Measurements from ENCODE around the gene GGT6.
"Not testable (repeated sequence)": the region's sequence is repeated elsewhere in the genome, so short reads cannot be mapped to it uniquely, and the experiment has no call there.

Gene GGT6

GRCh38 chr17:4560421-4560820, at the start of gene GGT6:
GGT6 (minus strand) TSS chr17:4560577; CDS start chr17:4560521, 56 bp downstream.
- no peak for DNase-seq (ENCODE audit: low read depth)

- no peak for DNase-seq (ENCODE audit: low read depth)
Measured at GRCh38 chr17:4610162-4610561, 49.8 kb upstream of the GGT6 start.

DNA sequence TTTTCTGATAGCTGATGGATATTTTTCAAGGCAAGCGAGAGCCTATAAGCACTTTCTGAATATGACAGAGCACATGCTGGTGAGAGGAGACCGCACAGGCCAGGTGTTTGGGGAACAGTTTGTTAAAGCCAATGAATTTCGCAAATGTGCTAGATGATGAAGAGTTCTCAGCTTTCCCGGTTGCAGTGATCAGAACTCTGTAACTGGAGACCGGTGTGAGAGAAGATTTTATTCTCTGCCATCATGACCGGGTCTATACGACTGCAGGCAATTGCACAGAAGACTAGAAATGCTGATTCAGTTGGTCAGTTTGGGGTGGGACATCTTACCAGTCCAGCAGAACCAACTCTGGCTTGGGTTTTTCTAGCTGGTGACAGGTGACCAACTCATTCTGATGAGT, 49.4 kb upstream of the GGT6 start:
- DNase-seq (ENCODE audit: low read depth) = no peak

DNA sequence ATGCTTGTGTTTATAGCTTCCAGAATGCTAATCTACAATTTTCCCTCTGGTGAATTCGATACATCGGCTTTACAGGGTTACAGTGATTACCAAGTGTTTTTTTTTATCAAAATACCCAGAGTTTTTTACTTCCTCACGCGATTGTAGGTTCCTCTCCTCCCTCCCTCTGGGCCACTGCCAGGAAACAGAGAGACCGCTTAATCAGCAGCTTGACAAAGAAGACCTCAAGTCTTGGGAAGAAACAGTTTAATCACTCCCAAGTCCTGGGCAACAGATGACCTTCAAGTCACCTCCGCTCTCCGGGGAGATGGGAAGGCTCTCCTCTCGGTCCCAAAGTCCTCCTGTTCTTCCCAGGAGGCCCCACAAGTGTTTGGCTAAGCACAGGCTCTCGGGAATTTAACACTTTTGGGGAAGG, 47.4 kb upstream of the GGT6 start:
- DNase-seq (ENCODE audit: low read depth) = no peak

- DNase-seq (ENCODE audit: low read depth) = no peak
Measured at GRCh38 chr17:4607261-4607741, 46.9 kb upstream of the GGT6 start.

DNA sequence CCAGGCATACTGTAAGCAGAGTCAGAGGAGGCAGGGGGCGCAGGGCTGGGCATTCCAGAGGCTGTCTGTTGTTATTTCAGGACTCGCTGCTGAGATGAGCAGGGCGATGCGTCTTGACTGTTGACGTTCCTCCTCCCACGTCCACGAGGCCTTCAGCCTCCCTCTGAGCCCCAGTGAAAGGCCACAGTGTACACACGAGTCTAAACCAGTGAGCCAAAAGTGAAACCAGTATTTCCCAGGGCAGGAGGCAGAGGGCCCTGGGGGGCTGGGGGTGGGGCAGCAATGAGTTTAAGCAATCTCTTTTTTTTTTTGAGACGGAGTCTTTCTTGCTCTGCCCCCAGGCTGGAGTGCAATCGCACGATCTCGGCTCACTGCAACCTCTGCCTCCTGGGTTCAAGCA, 45.4 kb upstream of the GGT6 start:
- DNase-seq (ENCODE audit: low read depth) = no peak

- DNase-seq (ENCODE audit: low read depth) = not testable (repeated sequence)
Measured at GRCh38 chr17:4604736-4605135, 44.4 kb upstream of the GGT6 start.

DNA sequence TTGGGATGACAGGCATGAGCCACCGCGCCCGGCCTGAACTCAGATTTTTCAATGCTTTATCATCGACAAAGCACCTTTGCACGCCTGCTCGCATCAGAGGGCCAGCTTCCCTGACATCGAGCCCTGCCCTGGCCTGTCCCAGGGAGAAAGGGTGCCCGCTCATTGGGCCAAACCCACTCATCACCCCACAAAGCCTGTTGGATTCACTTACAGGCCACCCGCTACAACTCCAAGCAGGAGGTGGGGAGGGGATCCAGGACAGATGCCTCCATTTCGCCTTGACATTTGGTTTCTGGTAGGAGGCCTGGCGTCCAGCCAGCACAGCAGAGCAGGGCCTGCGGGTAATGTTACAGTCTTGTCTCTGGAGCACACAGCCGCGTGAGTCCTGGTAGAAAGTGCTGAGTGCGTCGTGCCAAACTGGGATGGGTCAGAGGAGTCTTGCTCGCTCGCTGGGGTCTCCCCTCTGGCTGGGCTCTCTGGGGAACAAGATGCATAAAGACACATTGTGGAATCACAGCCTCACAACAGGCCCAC, 43.8 kb upstream of the GGT6 start:
- DNase-seq (ENCODE audit: low read depth) = no peak

DNA sequence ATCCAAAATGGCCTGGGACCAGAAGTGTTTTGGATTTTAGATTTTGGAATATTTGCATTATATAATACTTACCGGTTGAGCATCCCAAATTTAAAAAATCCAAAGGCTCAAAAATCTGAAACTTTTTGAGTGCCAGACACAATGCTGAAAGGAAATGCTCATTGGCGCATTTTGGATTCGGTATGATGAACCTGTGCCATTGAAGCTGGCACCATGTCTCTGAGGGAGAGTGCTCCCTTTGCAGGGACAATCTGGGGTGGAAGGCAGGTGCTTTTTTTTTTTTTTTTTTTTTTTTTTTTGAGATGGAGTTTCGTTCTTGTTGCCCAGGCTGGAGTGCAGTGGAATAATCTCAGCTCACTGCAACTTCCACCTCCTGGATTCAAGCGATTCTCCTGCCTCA, 41.7 kb upstream of the GGT6 start:
- no peak for DNase-seq (ENCODE audit: low read depth)

DNA sequence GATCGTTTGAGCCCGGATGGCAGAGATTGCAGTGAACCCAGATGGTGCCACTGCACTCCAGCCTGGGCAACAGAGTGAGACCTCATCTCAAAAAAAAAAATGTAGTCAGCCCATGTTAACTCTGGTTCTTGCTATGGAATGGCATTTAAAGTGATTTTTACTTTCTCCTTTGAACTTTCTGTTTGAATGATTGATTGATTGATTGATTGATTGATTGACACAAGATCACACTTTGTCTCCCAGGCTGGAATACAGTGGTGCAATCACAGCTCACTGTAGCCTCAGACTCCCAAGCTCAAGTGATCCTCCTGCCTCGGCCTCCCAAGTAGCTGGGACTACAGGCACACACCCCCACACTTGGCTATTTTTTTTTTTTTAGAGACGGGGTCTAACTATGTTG, 40.9 kb upstream of the GGT6 start:
- DNase-seq (ENCODE audit: low read depth) = no peak

DNA sequence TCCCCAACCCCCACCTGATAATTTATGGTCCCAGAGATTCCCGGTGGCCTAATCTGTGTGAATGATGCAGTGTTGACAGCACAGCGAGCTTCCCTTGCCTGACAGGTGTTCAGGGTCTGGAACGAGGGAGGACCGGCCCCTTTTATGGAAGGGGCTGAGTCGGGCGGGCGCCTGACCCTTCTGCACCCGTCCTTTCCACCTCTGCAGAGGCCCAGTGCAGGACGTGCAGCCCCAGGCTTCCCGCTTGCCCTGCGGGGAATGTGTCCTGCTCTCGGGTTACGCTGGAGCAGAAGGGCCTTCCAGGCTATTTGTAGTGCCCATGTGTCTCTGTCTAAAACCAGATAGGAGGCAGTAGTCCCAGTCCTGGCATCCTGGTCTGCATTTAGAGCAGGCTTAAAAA, 40.2 kb upstream of the GGT6 start:
- DNase-seq (ENCODE audit: low read depth) = no peak

DNA sequence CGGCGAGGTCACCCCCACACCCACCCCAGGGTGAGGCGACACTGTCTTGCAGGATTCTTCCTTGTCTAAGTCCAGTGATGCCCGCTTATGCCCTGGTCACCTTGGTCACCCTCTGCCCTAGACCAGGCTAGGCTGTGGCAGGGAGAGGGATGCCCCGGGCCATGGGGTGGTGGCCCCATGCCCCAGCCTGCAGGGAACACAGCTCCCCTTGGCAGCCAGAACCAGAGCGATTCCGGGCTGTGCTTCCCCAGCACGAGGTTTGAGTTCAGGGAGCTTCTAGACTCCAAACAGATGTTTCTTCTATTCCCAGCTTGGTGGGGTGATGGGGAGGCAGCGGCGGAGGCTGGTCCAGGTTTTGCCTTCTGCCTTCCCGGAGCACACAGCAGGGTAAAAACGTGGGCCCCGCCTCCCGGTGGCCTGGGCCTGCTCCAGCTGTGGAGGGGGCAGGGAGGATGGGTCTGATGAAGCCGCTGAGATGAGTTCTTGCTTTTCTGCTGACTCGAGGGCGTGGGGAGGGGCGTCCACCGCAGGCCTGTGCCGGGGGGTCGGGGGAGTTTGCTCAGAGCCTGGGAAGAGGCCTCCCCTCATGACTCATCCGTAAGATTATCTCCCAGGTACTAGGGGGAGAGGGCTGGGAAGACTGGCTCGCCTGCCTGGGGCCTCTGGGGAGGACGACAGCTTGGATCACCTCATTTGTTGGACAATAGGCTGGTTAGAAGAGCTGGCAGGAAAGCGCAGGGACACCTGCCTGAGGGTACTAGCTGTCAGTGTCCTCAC, 39.3 kb upstream of the GGT6 start:
- DNase-seq (ENCODE audit: low read depth) = no peak

- DNase-seq (ENCODE audit: low read depth) = no peak
Measured at GRCh38 chr17:4598776-4599504, 38.6 kb upstream of the GGT6 start.

- no peak for DNase-seq (ENCODE audit: low read depth)
Measured at GRCh38 chr17:4597975-4598374, 37.6 kb upstream of the GGT6 start.

DNA sequence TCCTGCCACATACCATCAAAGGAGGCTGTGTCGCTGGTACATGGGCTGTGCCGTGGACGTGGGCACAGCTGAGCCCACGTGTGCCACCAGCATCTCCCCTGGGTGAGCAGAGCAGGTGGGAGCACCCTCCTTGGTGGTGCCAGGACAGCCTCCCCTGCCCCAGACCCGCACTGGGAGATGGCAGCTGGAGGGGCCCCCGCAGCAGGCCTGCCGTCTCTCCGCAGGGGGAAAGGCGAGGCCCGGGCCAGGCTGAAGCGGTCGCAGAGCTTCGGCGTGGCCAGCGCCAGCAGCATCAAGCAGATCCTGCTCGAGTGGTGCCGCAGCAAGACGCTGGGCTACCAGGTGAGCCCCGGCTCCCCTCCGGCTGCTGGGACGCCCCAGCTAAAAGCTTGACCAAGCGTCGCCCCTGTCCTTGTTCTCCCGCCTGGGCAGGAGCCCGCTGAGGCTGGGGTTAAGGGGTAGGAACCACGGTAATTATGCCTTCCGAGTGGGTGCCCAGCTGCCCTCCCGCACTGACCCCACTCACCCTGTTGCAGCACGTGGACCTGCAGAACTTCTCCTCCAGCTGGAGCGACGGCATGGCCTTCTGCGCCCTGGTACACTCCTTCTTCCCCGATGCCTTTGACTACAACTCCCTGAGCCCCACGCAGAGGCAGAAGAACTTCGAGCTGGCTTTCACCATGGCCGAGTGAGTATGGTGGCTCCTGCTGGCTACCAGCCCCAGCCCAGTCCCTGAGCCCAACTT, 36.4 kb upstream of the GGT6 start:
- DNase-seq (ENCODE audit: low read depth) = no peak

DNA sequence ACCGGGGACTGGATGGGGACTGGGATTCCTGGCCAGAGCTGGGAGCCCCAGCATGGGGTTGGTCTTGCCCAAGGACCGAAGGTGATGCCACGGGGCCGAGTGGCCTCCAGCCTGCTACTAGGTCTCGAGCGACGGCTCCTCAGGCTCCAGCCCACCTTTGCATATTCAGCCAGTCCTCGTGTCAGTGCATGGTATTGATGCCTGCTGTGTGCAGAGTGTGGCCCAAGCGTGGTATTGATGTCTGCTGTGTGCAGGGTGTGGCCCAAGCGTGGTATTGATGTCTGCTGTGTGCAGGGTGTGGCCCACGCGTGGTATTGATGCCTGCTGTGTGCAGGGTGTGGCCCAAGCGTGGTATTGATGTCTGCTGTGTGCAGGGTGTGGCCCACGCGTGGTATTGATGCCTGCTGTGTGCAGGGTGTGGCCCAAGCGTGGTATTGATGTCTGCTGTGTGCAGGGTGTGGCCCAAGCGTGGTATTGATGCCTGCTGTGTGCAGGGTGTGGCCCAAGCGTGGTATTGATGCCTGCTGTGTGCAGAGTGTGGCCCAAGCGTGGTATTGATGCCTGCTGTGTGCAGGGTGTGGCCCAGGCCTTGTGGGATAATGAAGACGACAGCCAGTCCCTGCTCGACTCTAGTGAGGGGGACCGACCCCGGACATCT, 35.4 kb upstream of the GGT6 start:
- not testable (repeated sequence) for DNase-seq (ENCODE audit: low read depth)

GRCh38 chr17:4594931-4595684, 34.7 kb upstream of the GGT6 start:
- peak; percentile 19 for DNase-seq (ENCODE audit: low read depth)

- DNase-seq (ENCODE audit: low read depth) = no peak
Measured at GRCh38 chr17:4594406-4594805, 34.0 kb upstream of the GGT6 start.

DNA sequence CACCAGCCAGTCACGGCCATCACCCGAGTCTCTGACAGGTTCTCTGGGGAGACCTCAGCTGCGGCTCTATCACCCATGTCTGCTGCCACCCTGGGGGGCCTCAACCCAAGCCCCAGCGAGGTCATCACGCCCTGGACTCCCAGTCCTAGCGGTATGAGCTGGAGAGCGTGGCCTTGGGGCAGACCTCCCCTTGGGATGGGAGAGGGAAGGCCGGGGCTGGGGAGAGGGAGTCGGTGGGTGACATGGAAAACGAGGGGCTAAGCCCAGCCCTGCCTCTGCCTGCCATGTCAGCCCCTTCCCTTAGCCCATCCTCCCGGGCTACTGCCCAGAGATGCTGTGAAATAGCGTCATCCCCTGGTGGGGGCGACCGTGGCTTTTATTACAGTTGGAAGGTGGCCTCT, 32.6 kb upstream of the GGT6 start:
- DNase-seq (ENCODE audit: low read depth) = no peak

- no peak for DNase-seq (ENCODE audit: low read depth)
Measured at GRCh38 chr17:4592240-4593005, 32.0 kb upstream of the GGT6 start.

Measured in stimulated activated CD8-positive, alpha-beta memory T cell treated with anti-CD3 and anti-CD28 coated beads, Interleukin-4, amount 100 ng/mL, for 24 hours (primary cell).